Right lobe of liver (tissue), 6 donors: ENCODE results near the gene RIOK2. TPM values are rescaled to one million over a fixed set of nuclear protein-coding genes. Genes with fewer than 3 reads are reported as not detected.

ENCODE experiments used
- ATAC-seq, 4 donors: fragments of 200-7000 bp; cut with Tn5 transposase; one replicate each; pipeline ENCODE4 v1.9.1; 2020; ENCODE audit warnings: mild to moderate bottlenecking in 4 of 4, moderate library complexity in 4 of 4
- DNase-seq, 3 donors: peaks; one replicate each; pipeline ENCODE4 v3.0.0-alpha.2; 2020
- H3K27ac ChIP-seq, 3 donors: fragments of 200-600 bp; one replicate each; pipeline ENCODE4 v1.8.0; 2022
- H3K27me3 ChIP-seq, 2 donors: fragments of 200-600 bp; one replicate each; pipeline ENCODE4 v1.8.0; 2022
- H3K36me3 ChIP-seq, 4 donors: fragments of 200-600 bp; sonication (generic) in 1 of 4; one replicate each; pipeline versions ENCODE4 v1.5.1 to v1.8.0; 2017 to 2022; ENCODE audit warnings: control low read depth in 1 of 4
- H3K4me1 ChIP-seq, 4 donors: fragments of 200-600 bp; sonication (generic) in 1 of 4; one replicate each; pipeline versions ENCODE4 v1.5.1 to v1.8.0; 2017 to 2022; ENCODE audit warnings: control low read depth in 1 of 4
- H3K4me3 ChIP-seq, 3 donors: fragments of 200-600 bp; one replicate each; pipeline ENCODE4 v1.8.0; 2022
- H3K9me3 ChIP-seq, 4 donors: fragments of 200-600 bp; sonication (generic) in 1 of 4; one replicate each; pipeline versions ENCODE4 v1.5.1 to v1.8.0; 2017 to 2022; ENCODE audit warnings: control low read depth in 1 of 4
- CTCF ChIP-seq, 4 donors: fragments of 200-600 bp in 3 of 4; fragments of 450-650 bp in 1 of 4; IDR thresholded peaks; one replicate each; pipeline versions ENCODE4 v1.5.1 to v1.8.0; 2016 to 2022; ENCODE audit warnings: antibody characterized with exemption in 4 of 4, mild to moderate bottlenecking in 2 of 4
- POLR2A ChIP-seq: fragments of 450-650 bp; IDR thresholded peaks from one replicate; pipeline ENCODE4 v1.6.1; 2017; ENCODE audit warnings: antibody characterized with exemption, mild to moderate bottlenecking
- WGBS: methylation state at CpG from one replicate; pipeline ENCODE4 v1.1.6; 2018; ENCODE audit warnings: low coverage, low lambda C conversion rate; ENCODE audit not compliant: insufficient coverage; ENCODE audit errors: missing lambda C conversion rate; 5-methylcytosine and 5-hydroxymethylcytosine counted together
- intact Hi-C, 2 donors: fragments of 100-400 bp; cut with DNase I; formaldehyde crosslinking; loops; one replicate each; pipeline versions ENCODE4 v1.11.2 to v1.14.1; 2022
- total RNA-seq, 6 experiments: library from RNA; depleted of rRNA in 2 of 6; stranded (reverse); fragments of >200 nt in 2 of 6; fragmentation: NEBNext Ultra II Directional in 3 of 6; extraction: Animal tissue kit (Norgen Biotek cat#: 25700) in 3 of 6; gene quantifications; one replicate each; pipeline versions ENCODE4 v1.1.0 to v1.2.4, GENCODE V29; 2016 to 2023
- donor health status: DM: no; HTN: yes; CAD: no.
- donor health status: DM: no; HTN: no; CAD: no.
- donor health status: DM: no; HTN: no; CAD: no.
- donor health status: DM: no; HTN: yes; CAD: no.
- donor health status: DM: no; HTN: yes; CAD: no.

Gene RIOK2
- total RNA-seq, 6 experiments from 2014 or later = 7.0 to 17.6 (median 10.4) TPM

- Histone ChIP-seq H3K4me3 (no peak overlapping the region), H3K36me3 (peaks cover 0 to 87% (median 34%) of the 10 kb centered on the region in 4 donors), H3K27me3 (no peaks in the 10 kb centered on the region), H3K9me3 (no peaks in the 10 kb centered on the region), H3K27ac (no peak overlapping the region), H3K4me1 (no peaks in the 10 kb centered on the region)
- no peak for TF ChIP-seq POLR2A
- no peak for TF ChIP-seq CTCF (IDR thresholded peaks at IDR 0.05)
- no peak for DNase-seq
- WGBS = 73% methylated on average over 3 of the region's 3 CpGs
- peak in 1 of 4 donors; percentile 62 for ATAC-seq
- intact Hi-C loops = no loop called here
These were observed 11.3 kb downstream of the RIOK2 start for GRCh38 chr5:97171703-97172102.

- WGBS = 56% methylated on average over 6 of the region's 6 CpGs
- intact Hi-C loops = no loop called here
These were observed 15.6 kb downstream of the RIOK2 start for GRCh38 chr5:97167435-97167834.

GRCh38 chr5:97165726-97166125 lies 17.3 kb downstream of the RIOK2 start:
- Histone ChIP-seq H3K36me3 (peaks cover 0 to 61% (median 17%) of the 10 kb centered on the region in 4 donors), H3K27me3 (no peaks in the 10 kb centered on the region), H3K4me1 (no peaks in the 10 kb centered on the region), H3K9me3 (no peaks in the 10 kb centered on the region), H3K4me3 (no peak overlapping the region), H3K27ac (no peak overlapping the region)
- DNase-seq (no peak), ATAC-seq (peak in 2 of 4 donors; percentile 35 to 67)
- intact Hi-C loops = no loop called here
- TF ChIP-seq CTCF (IDR thresholded peaks at IDR 0.05) (no peak), POLR2A (no peak)
- 29% methylated on average over 1 of the region's 1 CpG for WGBS

More at GRCh38 chr5:97167435-97167834, 15.6 kb downstream of the RIOK2 start:
- Histone ChIP-seq H3K36me3 (peaks cover 0 to 70% (median 22%) of the 10 kb centered on the region in 4 donors), H3K27me3 (no peaks in the 10 kb centered on the region), H3K9me3 (no peaks in the 10 kb centered on the region), H3K4me1 (no peaks in the 10 kb centered on the region), H3K27ac (no peak overlapping the region), H3K4me3 (no peak overlapping the region)
- no peak for DNase-seq
- peak in 1 of 4 donors; percentile 19 for ATAC-seq
- TF ChIP-seq POLR2A (no peak), CTCF (IDR thresholded peaks at IDR 0.05) (no peak)

- Histone ChIP-seq H3K4me3 (no peak overlapping the region), H3K9me3 (no peaks in the 10 kb centered on the region), H3K36me3 (peaks cover 0 to 56% (median 13%) of the 10 kb centered on the region in 4 donors), H3K4me1 (no peaks in the 10 kb centered on the region), H3K27ac (no peak overlapping the region), H3K27me3 (no peaks in the 10 kb centered on the region)
- TF ChIP-seq CTCF (IDR thresholded peaks at IDR 0.05) (no peak), POLR2A (no peak)
- DNase-seq (no peak), ATAC-seq (no peak)
- intact Hi-C loops = no loop called here
These were observed 18.2 kb downstream of the RIOK2 start for GRCh38 chr5:97164846-97165245.

GRCh38 chr5:97163790-97164285 lies 19.2 kb downstream of the RIOK2 start:
- Histone ChIP-seq H3K27me3 (no peaks in the 10 kb centered on the region), H3K27ac (no peak overlapping the region), H3K4me3 (no peak overlapping the region), H3K4me1 (no peaks in the 10 kb centered on the region), H3K9me3 (no peaks in the 10 kb centered on the region), H3K36me3 (peaks cover 0 to 47% (median 13%) of the 10 kb centered on the region in 4 donors)
- ATAC-seq = no peak
- WGBS = 87% methylated on average over 3 of the region's 5 CpGs
- no peak for TF ChIP-seq POLR2A
- TF ChIP-seq CTCF (IDR thresholded peaks at IDR 0.05) = no peak
- no peak for DNase-seq
- intact Hi-C loops = no loop called here
